Sigmoid colon (tissue), 7 donors: ENCODE measurements around the gene SLC16A13. TPM values are rescaled to one million over a fixed set of nuclear protein-coding genes. Genes with fewer than 3 reads are reported as not detected.

Experiments used
- DNase-seq: peaks from one replicate; pipeline ENCODE4 v3.0.0-alpha.2; 2019
- H3K27ac ChIP-seq, 4 donors: fragments of 200-600 bp; sonication (generic); one replicate each; pipeline ENCODE4 v1.5.1; 2016 to 2019; ENCODE audit warnings: mild to moderate bottlenecking in 1 of 4
- H3K27me3 ChIP-seq, 3 donors: fragments of 200-600 bp; sonication (generic); one replicate each; pipeline ENCODE4 v1.5.1; 2019; ENCODE audit warnings: mild to moderate bottlenecking in 1 of 3
- H3K36me3 ChIP-seq, 4 donors: fragments of 200-600 bp; sonication (generic); one replicate each; pipeline ENCODE4 v1.5.1; 2016 to 2019
- H3K4me1 ChIP-seq, 4 donors: fragments of 200-600 bp; sonication (generic); one replicate each; pipeline ENCODE4 v1.5.1; 2017 to 2019
- H3K4me3 ChIP-seq, 4 donors: fragments of 200-600 bp; sonication (generic); one replicate each; pipeline ENCODE4 v1.5.1; 2017 to 2019; ENCODE audit warnings: mild to moderate bottlenecking in 2 of 4, moderate library complexity in 1 of 4
- H3K9me3 ChIP-seq, 4 donors: fragments of 200-600 bp in 3 of 4; sonication (generic) in 3 of 4; one replicate each; pipeline versions ENCODE4 v1.5.1 to v1.6.1; 2013 to 2019
- EP300 ChIP-seq, 4 donors: sonication (generic); formaldehyde crosslinking; IDR thresholded peaks; one replicate each; pipeline ENCODE4 v1.6.1; 2017; ENCODE audit warnings: antibody characterized with exemption in 4 of 4
- POLR2A ChIP-seq, 2 donors: fragments of 450-650 bp; IDR thresholded peaks; one replicate each; pipeline ENCODE4 v1.6.1; 2016; ENCODE audit warnings: antibody characterized with exemption in 2 of 2, mild to moderate bottlenecking in 2 of 2, moderate library complexity in 2 of 2
- POLR2AphosphoS5 ChIP-seq, 4 donors: sonication (generic); formaldehyde crosslinking; IDR thresholded peaks; one replicate each; pipeline ENCODE4 v1.6.1; 2017; ENCODE audit warnings: antibody characterized with exemption in 4 of 4
- WGBS, 2 donors: extraction: QIAGEN DNeasy Blood & Tissue Kit; methylation state at CpG; one replicate each; pipeline ENCODE4 v1.1.7; 2013; 5-methylcytosine and 5-hydroxymethylcytosine counted together
- intact Hi-C: fragments of 100-400 bp; cut with DNase I; formaldehyde crosslinking; loops from one replicate; pipeline ENCODE4 v1.15.1; 2023
- polyA plus RNA-seq, 3 donors: library from polyadenylated mRNA; stranded (reverse); fragments of 200-250 nt; gene quantifications; one replicate each; pipeline ENCODE4 v1.2.3, GENCODE V29; 2013
- total RNA-seq, 4 donors: library from RNA; depleted of rRNA; stranded (reverse); fragments of >200 nt; gene quantifications; one replicate each; pipeline ENCODE4 v1.1.0, GENCODE V29; 2016
- TF ChIP-seq, protein P1 (sequence below), 4 experiments: fragments of 450-650 bp in 3 of 4; fragments of 200-600 bp in 1 of 4; IDR thresholded peaks; one replicate each; pipeline ENCODE4 v1.5.1; 2016 to 2019; ENCODE audit warnings: antibody characterized with exemption in 4 of 4, mild to moderate bottlenecking in 3 of 4, moderate library complexity in 2 of 4
- donor health status: healthy with polysubstance abuse.
- donor health status: Bipolar disorder and iron deficiency.
- donor health status: healthy.

SLC16A13 gene
- total and polyA plus RNA-seq, 7 donors, result 0.36 to 7.3 (median 0.66) TPM

DNA sequence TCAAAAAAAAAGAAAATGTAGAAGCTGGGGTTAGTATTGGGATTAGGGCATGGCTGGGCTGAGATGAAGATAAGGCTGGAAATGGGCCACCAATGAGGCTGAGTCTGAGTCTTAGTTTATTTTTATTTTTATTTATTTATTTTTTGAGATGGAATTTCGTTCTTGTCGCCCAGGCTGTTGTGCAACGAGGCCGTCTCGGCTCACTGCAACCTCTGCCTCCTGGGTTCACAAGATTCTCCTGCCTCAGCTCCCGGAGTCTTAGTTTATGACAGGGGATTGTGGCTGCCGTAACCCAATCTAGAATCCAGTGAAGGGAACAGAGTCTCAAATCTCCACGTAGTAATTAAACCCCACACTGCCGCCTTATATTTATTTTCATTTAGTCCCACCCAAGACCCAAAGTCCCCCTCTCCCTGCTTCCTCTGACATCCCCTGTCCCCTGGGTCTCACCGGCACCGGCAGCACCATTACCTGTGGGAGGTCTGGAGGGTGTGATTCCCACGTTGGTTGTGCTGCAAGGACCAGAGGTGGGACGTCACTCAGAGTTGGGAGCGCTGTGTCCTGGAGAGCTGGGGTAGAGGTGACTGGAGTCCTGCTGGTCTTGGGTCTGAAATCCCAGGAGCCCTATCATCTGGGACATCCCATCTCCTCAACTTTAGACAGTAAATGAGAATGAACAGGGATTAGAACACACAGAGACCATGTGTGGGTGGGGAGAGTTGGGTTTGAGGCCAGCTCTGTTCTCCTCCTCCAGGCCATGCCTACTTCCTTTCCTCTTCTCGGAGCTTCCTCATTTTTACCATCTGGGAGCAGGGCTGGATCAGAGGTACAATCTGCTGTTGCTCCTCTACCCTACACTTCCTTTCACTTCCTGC, 44.0 kb downstream of the SLC16A13 start, which contains the start of gene CLEC10A:
Gene CLEC10A (minus strand): TSS at position 671 of the 875 bp plus-strand sequence. CDS start 1,439 bp downstream, outside the sequence.
- Histone ChIP-seq H3K27ac (peak within 1 kb of the TSS in 2 of 4 donors; percentile 20 to 27), H3K9me3 (no peaks in the 10 kb centered on the region), H3K4me1 (no peaks in the 10 kb centered on the region), H3K27me3 (no peaks in the 10 kb centered on the region), H3K36me3 (no peaks in the 10 kb centered on the region), H3K4me3 (peak within 1 kb of the TSS in 1 of 4 donors; percentile 13)
- TF ChIP-seq POLR2AphosphoS5 (IDR thresholded peaks at IDR 0.05), result no peak
- TF ChIP-seq, protein P1, sequence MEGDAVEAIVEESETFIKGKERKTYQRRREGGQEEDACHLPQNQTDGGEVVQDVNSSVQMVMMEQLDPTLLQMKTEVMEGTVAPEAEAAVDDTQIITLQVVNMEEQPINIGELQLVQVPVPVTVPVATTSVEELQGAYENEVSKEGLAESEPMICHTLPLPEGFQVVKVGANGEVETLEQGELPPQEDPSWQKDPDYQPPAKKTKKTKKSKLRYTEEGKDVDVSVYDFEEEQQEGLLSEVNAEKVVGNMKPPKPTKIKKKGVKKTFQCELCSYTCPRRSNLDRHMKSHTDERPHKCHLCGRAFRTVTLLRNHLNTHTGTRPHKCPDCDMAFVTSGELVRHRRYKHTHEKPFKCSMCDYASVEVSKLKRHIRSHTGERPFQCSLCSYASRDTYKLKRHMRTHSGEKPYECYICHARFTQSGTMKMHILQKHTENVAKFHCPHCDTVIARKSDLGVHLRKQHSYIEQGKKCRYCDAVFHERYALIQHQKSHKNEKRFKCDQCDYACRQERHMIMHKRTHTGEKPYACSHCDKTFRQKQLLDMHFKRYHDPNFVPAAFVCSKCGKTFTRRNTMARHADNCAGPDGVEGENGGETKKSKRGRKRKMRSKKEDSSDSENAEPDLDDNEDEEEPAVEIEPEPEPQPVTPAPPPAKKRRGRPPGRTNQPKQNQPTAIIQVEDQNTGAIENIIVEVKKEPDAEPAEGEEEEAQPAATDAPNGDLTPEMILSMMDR (IDR thresholded peaks at IDR 0.05), result no peak
- TF ChIP-seq EP300 (IDR thresholded peaks at IDR 0.05), result no peak
- no peak for TF ChIP-seq POLR2A (IDR thresholded peaks at IDR 0.05)
- WGBS, 2 donors, result 66 to 67% methylated on average over 15 of the region's 15 CpGs
- intact Hi-C loops, result no loop called here
- no peak for DNase-seq

DNA sequence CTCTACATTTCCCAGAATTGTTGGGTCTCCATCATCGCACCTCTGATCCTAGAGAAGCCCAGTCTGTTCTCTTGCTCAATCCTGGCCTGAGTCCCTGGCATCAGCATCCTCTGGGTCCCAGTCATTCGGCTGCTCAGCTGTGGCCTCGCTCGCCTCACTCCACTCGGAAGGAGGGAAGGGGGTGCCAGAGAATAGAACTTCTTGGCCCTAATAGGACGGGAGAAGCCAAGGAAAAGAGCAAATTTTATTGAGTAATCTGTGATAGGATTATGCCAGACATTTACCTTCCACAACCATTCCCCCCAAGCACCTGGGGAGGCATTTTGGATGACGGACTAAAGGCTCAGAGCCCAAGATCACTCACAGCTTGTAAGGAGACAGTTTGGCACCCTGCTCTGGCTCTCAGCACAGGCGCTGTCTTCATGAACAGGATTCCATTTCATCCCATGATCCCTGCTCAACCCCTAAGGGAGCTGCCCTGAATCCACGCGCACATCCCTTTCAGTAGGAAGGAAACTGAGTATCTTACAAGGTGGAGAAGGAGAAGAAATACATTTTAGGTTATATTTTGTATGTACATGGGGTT, 44.7 kb downstream of the SLC16A13 start:
- intact Hi-C loops, result no loop called here
- H3K27me3 ChIP-seq, result no peaks in the 10 kb centered on the region
- TF ChIP-seq POLR2A (IDR thresholded peaks at IDR 0.05) (no peak), POLR2AphosphoS5 (IDR thresholded peaks at IDR 0.05) (no peak), EP300 (IDR thresholded peaks at IDR 0.05) (no peak)
- TF ChIP-seq, protein P1 (IDR thresholded peaks at IDR 0.05), result no peak
- H3K9me3 ChIP-seq, result no peaks in the 10 kb centered on the region
- 67 to 78% methylated on average over 10 of the region's 10 CpGs for WGBS, 2 donors
- no peak for DNase-seq
- no peaks in the 10 kb centered on the region for H3K36me3 ChIP-seq
- H3K4me3 ChIP-seq, result no peak overlapping the region
- peak overlapping the region in 2 of 4 donors; percentile 20 to 27 for H3K27ac ChIP-seq
- H3K4me1 ChIP-seq, result no peaks in the 10 kb centered on the region

DNA sequence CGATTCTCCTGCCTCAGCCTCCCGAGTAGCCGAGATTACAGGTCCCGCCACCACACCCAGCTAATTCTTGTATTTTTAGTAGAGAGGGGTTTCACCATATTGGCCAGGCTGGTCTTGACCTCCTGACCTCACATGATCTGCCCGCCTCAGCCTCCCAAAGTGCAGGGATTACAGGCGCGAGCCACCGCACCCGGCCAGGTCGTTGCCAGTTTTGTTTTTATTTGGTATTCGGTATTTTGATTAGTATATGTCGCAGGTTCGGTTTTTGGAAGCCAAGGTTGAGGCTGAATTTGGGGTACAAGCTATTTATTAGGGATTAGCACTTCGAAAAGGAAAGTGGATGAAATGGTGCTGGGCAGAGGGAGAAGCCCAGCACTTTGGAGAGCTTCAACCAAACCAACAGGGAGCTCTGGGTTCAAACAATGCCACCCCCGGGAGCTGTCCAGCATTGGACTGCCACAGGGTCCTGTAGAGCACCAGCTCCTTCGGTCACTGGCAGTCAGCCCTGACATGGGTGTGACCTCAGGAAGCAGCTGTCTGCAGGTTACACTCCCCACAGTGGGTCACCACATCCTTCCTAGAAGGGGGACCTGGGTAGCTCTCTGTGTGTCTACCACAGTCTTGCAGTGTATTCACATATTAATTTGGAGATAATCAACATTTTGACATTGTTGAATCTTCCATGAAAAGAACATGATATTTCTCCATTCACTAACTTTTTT, 45.7 kb downstream of the SLC16A13 start:
- Histone ChIP-seq H3K9me3 (no peaks in the 10 kb centered on the region), H3K4me1 (no peaks in the 10 kb centered on the region), H3K27ac (no peak overlapping the region), H3K27me3 (peaks cover 0 to 4% (median 0%) of the 10 kb centered on the region in 3 donors), H3K36me3 (no peaks in the 10 kb centered on the region), H3K4me3 (no peak overlapping the region)
- intact Hi-C loops, result no loop called here
- TF ChIP-seq EP300 (IDR thresholded peaks at IDR 0.05), result no peak
- no peak for TF ChIP-seq POLR2A (IDR thresholded peaks at IDR 0.05)
- TF ChIP-seq, protein P1 (IDR thresholded peaks at IDR 0.05), result no peak
- TF ChIP-seq POLR2AphosphoS5 (IDR thresholded peaks at IDR 0.05), result no peak
- 81 to 84% methylated on average over 16 of the region's 16 CpGs for WGBS, 2 donors
- no peak for DNase-seq

DNA sequence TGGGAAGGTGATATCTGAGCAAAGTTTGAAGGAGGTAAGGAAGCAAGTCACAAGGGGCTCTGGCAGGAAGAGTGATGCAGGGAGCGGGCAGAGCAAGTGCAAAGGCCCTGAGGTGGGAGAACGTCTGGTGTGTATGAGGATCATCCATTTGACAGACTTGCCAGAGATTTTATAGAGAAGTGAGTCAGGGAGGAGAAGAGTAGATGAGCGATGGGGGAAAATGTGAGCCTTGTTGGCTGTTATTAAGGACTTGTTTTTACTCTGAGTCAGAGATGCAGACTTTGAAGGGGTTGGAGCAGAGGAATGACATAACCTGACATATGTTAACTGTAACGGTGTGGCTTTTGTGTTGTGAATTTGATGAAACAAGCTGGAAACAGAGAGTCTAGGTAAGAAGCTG, 47.8 kb downstream of the SLC16A13 start:
- Histone ChIP-seq H3K27ac (no peak overlapping the region), H3K4me3 (no peak overlapping the region), H3K36me3 (no peaks in the 10 kb centered on the region), H3K9me3 (no peaks in the 10 kb centered on the region), H3K4me1 (no peaks in the 10 kb centered on the region), H3K27me3 (peaks cover 0 to 4% (median 0%) of the 10 kb centered on the region in 3 donors)
- intact Hi-C loops, result no loop called here
- no peak for DNase-seq
- WGBS, 2 donors, result 78 to 82% methylated on average over 4 of the region's 4 CpGs
- TF ChIP-seq POLR2AphosphoS5 (IDR thresholded peaks at IDR 0.05), result no peak
- no peak for TF ChIP-seq EP300 (IDR thresholded peaks at IDR 0.05)
- no peak for TF ChIP-seq POLR2A (IDR thresholded peaks at IDR 0.05)
- TF ChIP-seq, protein P1 (IDR thresholded peaks at IDR 0.05), result no peak
